Vagina (tissue), 2 donors: Measurements from ENCODE around the gene NCAPD3. TPM values are rescaled to one million over a fixed set of nuclear protein-coding genes. Genes with fewer than 3 reads are reported as not detected.
A peak's percentile ranks its signal among the peaks of the same experiment; 100 is the strongest.

Source experiments
- DNase-seq, 2 donors: peaks; one replicate each; pipeline ENCODE4 v3.0.0-alpha.2; 2017; ENCODE audit errors: extremely low spot score in 2 of 2
- H3K27ac ChIP-seq: fragments of 200-600 bp; sonication (generic); one replicate; pipeline ENCODE4 v1.5.1; 2019
- H3K27me3 ChIP-seq: fragments of 200-600 bp; sonication (generic); one replicate; pipeline ENCODE4 v1.5.1; 2019
- H3K36me3 ChIP-seq, 2 donors: fragments of 200-600 bp; sonication (generic); one replicate each; pipeline ENCODE4 v1.5.1; 2017 to 2019
- H3K4me1 ChIP-seq: fragments of 200-600 bp; sonication (generic); one replicate; pipeline ENCODE4 v1.5.1; 2019
- H3K4me3 ChIP-seq, 2 donors: fragments of 200-600 bp; sonication (generic); 1 replicate in 1 of 2; 2 replicates in 1 of 2; pipeline ENCODE4 v1.5.1; 2016 to 2019
- H3K9me3 ChIP-seq: fragments of 200-600 bp; sonication (generic); one replicate; pipeline ENCODE4 v1.5.1; 2019
- POLR2A ChIP-seq, 2 donors: fragments of 450-650 bp; IDR thresholded peaks; one replicate each; pipeline ENCODE4 v1.6.1; 2017; ENCODE audit warnings: antibody characterized with exemption in 2 of 2, mild to moderate bottlenecking in 2 of 2, moderate library complexity in 2 of 2
- POLR2AphosphoS5 ChIP-seq, 2 donors: sonication (generic); formaldehyde crosslinking; IDR thresholded peaks; one replicate each; pipeline ENCODE4 v1.9.0; 2017; ENCODE audit warnings: antibody characterized with exemption in 2 of 2, mild to moderate bottlenecking in 2 of 2, low read depth in 1 of 2; ENCODE audit not compliant: insufficient read depth in 1 of 2
- intact Hi-C: fragments of 100-400 bp; cut with DNase I; formaldehyde crosslinking; loops from one replicate; pipeline ENCODE4 v1.15.1; 2023
- total RNA-seq: library from RNA; depleted of rRNA; stranded (reverse); fragments of >200 nt; gene quantifications from one replicate; pipeline ENCODE4 v1.2.3, GENCODE V29; 2016
- TF ChIP-seq, protein P1 (sequence below), 3 experiments: fragments of 450-650 bp in 2 of 3; fragments of 200-600 bp in 1 of 3; sonication (generic) in 1 of 3; IDR thresholded peaks; one replicate each; pipeline ENCODE4 v1.5.1; 2017 to 2019; ENCODE audit warnings: antibody characterized with exemption in 3 of 3, mild to moderate bottlenecking in 2 of 3, moderate library complexity in 2 of 3

The NCAPD3 gene
- total RNA-seq, 1 donor from 2014 or later, result 18.4 TPM

DNA sequence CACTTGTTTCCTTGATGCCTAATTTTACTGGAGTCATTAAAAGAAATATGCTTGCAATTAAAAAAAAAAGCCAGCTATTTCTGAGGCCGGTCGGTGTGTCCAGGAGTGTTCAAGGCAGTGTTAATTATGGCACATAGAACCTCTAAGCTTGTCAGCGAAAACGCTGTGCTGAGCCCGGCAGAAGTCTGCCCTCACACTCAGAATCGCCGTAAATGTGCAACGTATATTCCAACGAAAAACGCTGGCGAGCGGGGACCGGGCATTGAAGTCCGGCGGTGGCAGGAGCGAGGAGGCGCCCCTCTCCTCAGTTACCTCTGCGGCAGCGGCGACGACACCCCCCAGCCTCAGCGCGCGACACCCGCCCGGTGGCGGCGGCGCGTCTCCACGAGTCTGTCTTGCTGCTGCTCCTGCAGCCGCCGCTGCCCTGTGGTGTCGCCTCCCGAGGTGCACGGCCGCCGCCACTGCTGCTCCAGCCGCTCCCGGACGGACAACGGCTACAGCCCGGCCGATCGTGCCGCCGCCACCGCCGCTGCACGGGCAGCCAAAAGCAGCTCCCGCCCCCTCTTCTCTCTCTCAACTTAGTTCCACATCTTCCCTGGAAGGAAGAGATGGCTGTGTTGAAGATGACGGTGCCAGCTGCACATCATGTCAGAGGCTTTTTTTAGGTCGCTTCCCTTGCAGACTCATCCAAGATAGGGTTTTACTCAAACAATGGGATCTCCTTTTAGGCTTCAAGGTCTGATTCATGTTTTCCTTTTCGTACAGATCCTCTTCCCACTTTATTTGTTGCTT lies 98.9 kb downstream of the NCAPD3 start:
- Histone ChIP-seq H3K27me3 (no peaks in the 10 kb centered on the region), H3K27ac (peak overlapping the region; percentile 64), H3K9me3 (no peaks in the 10 kb centered on the region), H3K36me3 (no peaks in the 10 kb centered on the region), H3K4me3 (peak overlapping the region; percentile 34 to 52), H3K4me1 (peaks cover 44% of the 10 kb centered on the region)
- TF ChIP-seq, protein P1, sequence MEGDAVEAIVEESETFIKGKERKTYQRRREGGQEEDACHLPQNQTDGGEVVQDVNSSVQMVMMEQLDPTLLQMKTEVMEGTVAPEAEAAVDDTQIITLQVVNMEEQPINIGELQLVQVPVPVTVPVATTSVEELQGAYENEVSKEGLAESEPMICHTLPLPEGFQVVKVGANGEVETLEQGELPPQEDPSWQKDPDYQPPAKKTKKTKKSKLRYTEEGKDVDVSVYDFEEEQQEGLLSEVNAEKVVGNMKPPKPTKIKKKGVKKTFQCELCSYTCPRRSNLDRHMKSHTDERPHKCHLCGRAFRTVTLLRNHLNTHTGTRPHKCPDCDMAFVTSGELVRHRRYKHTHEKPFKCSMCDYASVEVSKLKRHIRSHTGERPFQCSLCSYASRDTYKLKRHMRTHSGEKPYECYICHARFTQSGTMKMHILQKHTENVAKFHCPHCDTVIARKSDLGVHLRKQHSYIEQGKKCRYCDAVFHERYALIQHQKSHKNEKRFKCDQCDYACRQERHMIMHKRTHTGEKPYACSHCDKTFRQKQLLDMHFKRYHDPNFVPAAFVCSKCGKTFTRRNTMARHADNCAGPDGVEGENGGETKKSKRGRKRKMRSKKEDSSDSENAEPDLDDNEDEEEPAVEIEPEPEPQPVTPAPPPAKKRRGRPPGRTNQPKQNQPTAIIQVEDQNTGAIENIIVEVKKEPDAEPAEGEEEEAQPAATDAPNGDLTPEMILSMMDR (IDR thresholded peaks at IDR 0.05), result no peak
- TF ChIP-seq POLR2A (IDR thresholded peaks at IDR 0.05), result no peak
- TF ChIP-seq POLR2AphosphoS5 (IDR thresholded peaks at IDR 0.05; ENCODE audit: insufficient read depth in 1 of 2, low read depth in 1 of 2), result peak in 1 of 2 donors; percentile 54
- intact Hi-C loops, result loop anchor here (10.0 kb wide), 1 partner anchor 170 kb away; the partner anchor contains the start of gene IGSF9B
- no peak for DNase-seq

DNA sequence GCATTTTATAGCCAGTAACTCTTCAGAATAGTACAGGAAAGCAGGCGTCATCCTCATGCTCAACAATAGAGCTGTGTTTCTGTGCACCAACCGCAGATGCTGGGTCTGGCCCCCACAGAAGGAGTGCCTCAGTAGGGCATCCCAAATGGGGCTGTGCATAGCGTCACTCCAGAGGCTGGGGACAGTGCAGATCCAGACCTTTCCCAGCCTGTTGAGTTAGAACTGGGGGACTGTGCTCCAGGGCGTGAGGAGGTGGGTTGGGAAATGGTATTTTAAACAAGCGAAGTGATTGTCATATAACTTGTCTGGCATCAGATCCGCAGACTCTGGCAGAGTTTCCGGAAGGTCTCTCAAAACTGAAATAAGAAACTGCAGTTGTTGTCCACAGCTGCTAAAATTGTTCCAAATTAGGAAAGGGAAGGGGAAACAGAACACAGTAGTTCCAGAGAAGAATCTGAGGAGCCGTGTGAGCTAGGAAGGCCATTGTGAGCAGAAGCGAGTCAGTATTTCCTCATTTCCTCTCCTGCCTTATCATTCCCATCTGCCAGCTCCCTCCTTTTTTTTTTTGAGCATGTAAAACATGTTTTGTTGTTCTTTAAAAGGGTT lies 102.7 kb downstream of the NCAPD3 start:
- Histone ChIP-seq H3K4me1 (peaks cover 35% of the 10 kb centered on the region), H3K27ac (peak overlapping the region; percentile 81), H3K27me3 (no peaks in the 10 kb centered on the region), H3K4me3 (peak overlapping the region; percentile 2 to 23), H3K9me3 (no peaks in the 10 kb centered on the region), H3K36me3 (no peaks in the 10 kb centered on the region)
- intact Hi-C loops, result loop anchor here (2.0 to 10.0 kb wide), 2 partner anchors 52 to 166 kb away; partner anchors contain the start of genes IGSF9B and JAM3
- TF ChIP-seq POLR2A (IDR thresholded peaks at IDR 0.05) (no peak), POLR2AphosphoS5 (IDR thresholded peaks at IDR 0.05; ENCODE audit: insufficient read depth in 1 of 2, low read depth in 1 of 2) (peak in 1 of 2 donors; percentile 74)
- TF ChIP-seq, protein P1 (IDR thresholded peaks at IDR 0.05), result no peak
- no peak for DNase-seq

DNA sequence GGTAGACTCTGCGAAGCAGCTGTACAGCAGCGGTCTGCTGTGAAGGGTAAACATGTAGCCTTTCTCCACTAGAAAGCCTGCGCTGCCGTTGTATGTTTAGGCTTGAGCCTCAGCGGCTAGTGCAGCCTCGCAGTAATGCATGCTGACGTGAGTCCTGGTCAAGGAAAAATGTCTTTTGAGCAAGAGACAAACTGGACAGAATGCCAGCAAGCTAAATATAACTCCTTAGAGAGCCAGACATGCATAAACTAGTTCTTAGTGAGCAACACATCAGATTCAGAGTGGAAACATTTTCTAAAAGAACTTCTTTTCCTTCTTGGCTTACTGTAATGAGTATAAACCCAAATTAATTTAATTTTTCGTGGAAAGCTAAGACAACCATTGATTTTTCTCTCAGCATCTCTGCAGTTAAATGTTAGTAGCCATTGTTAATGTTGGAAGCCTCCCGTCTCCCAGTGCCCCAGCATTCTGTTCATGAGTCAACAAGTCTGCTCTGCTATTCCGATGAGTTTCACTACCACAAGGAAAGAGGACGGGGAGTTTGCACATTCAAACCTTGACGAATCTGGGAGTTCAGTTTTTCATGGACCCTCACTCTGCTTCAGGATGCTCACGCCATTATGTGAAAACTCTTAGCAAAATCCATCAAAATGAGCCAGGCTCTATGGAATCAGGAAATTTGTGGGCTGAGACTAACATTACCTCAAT lies 103.5 kb downstream of the NCAPD3 start:
- Histone ChIP-seq H3K36me3 (no peaks in the 10 kb centered on the region), H3K4me1 (peaks cover 28% of the 10 kb centered on the region), H3K4me3 (peak overlapping the region; percentile 2 to 23), H3K27ac (peak overlapping the region; percentile 81), H3K27me3 (no peaks in the 10 kb centered on the region), H3K9me3 (no peaks in the 10 kb centered on the region)
- no peak for DNase-seq
- intact Hi-C loops, result loop anchor here (2.0 to 10.0 kb wide), 2 partner anchors 51 to 165 kb away; partner anchors contain the start of genes IGSF9B and JAM3
- TF ChIP-seq, protein P1 (IDR thresholded peaks at IDR 0.05), result no peak
- TF ChIP-seq POLR2AphosphoS5 (IDR thresholded peaks at IDR 0.05; ENCODE audit: insufficient read depth in 1 of 2, low read depth in 1 of 2) (peak in 1 of 2 donors; percentile 86), POLR2A (IDR thresholded peaks at IDR 0.05) (no peak)

DNA sequence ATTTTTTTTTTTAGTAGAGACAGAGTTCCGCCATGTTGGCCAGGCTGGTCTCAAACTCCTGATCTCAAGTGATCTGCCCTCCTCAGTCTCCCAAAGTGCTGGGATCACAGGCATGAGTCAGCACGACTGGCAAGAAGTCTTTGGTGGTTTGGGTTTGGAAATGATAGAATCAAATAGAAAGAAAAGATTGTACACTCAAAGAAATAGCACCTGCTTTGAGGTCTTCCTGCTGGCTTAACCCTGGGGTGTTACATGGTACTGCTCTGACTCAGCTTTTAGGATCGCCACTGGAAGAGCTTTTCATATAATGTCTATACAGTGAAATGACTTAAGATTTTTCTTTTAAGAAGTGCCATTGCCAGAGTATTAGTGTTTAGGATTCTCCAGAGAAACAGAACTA lies 104.7 kb downstream of the NCAPD3 start:
- TF ChIP-seq, protein P1 (IDR thresholded peaks at IDR 0.05), result no peak
- no peak for TF ChIP-seq POLR2A (IDR thresholded peaks at IDR 0.05)
- no peak for TF ChIP-seq POLR2AphosphoS5 (IDR thresholded peaks at IDR 0.05; ENCODE audit: insufficient read depth in 1 of 2, low read depth in 1 of 2)
- H3K27ac ChIP-seq, result peak overlapping the region; percentile 81

More for the DNA sequence above, 104.7 kb downstream of the NCAPD3 start:
- Histone ChIP-seq H3K36me3 (no peaks in the 10 kb centered on the region), H3K9me3 (no peaks in the 10 kb centered on the region), H3K27me3 (no peaks in the 10 kb centered on the region), H3K4me1 (peaks cover 20% of the 10 kb centered on the region), H3K4me3 (no peak overlapping the region)
- intact Hi-C loops, result no loop called here
- DNase-seq, result no peak
